HG03558 (cell line): ENCODE data around the gene IFNL2.
"Not testable (repeated sequence)": the region's sequence is repeated elsewhere in the genome, so short reads cannot be mapped to it uniquely, and the experiment has no call there.

ENCODE experiments used
- ATAC-seq: cut with Tn5 transposase; IDR thresholded peaks from one replicate; pipeline ENCODE4 v1.9.1; 2021; ENCODE audit warnings: moderate number of reproducible peaks; ENCODE audit not compliant: unreplicated experiment; ENCODE audit errors: extremely low read depth

Gene IFNL2

DNA sequence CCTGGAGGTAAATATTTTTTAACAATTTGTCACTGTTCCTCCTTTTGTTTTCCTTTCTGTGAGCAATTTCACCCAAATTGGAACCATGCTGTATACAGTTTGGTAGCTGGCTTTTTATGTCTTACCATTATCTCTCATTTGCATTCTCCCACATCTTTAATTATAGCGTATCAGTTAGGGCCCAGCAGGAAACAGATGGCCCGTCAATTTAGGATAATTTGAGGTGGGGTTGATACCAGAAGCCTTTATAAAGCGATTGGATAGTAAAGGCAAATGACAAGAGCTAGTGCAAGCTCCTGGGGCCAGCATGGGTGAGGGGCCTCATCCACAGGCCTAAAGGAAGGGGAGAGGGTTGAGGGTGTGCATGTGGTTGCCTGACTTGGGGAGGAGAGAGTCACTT lies 15.7 kb upstream of the IFNL2 start:
- no peak for ATAC-seq

DNA sequence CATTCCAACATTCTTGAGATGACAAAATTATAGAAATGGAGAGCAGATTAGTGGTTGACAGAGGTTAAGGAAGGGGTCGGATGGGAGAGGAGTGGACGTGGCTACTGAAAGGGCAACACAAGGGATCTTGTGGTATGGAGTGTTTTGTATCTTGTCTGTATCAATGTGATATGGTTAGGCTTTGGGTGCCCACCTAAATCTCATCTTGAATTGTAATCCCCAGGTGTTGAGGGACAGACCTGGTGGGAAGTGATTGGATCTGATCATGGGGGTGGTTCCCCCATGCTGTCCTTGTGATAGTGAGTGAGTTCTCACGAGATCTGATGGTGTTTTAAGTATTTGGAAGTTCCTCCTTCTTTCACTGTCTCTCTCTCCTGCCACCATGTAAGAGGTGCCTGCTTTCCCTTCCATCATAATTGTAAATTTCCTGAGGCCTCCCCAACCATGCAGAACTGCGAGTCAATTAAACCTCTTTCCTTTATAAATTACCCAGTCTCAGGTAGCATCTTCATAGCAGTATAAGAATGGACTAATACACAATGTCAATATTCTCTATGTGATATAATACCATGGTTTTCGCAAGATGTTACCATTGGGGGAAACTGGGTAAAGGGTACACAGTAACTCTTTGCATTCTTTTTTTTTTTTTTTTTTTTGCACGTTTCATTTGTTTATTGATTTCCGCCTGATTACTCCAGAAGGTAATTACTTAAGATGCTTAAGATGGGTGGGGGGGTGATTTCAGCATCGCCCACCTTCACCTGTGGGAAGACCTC lies 14.6 kb upstream of the IFNL2 start:
- ATAC-seq, result no peak

DNA sequence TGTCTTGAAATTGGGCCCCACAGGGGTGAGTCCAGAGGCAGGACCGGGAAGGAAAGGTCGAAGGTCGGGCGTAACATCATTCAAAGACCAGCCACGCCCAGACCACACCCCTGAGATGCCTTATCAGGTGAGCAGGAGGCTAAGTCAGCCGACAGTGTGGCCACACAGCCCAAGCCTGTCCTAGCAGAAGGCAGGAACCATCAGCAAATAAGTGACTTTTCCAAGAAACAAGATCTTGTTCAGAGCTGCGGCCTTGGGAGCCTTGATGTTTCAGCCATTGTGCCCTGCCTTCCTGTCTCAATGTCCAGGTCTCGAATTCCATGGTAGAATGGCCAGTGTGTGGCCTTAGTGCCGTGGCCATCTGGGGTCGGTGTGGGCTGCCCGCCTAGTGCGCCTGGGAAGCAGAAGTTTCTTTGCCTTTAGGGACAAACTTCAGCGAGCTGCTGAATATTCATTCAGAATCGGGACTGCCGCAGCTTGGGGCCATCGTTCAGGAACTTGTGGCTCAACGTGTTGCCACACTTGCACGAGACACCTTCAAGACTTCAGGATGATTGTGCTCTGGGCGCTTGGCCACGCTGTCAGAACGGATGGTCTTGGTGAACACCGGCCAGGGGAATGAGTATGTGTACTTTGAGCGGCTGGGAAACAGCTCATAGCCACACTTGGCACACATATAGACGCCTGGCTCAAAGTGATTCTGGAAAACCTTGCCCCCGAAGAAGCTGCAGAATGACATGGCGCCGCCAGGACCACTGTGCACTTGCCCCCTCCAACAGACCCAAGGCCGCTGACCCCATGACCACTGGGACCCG lies 13.5 kb upstream of the IFNL2 start:
- no peak for ATAC-seq

DNA sequence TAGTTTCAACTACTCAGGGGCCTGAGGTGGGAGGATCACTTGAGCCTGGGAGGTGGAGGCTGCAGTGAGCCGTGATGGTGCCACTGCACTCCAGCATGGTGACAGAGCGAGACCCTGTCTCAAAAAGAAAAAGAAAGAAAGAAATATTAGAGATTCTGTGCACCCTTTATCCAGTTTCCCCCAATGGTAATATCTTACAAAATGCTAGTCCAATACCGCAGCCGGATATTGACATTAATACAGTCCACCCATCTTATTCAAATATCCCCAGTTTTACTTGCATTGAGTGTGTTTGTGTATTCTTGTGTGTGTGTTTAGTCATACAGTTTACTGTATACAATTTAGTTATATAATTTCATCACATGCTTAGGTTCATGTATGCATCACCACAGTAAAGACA lies 11.0 kb upstream of the IFNL2 start:
- no peak for ATAC-seq

DNA sequence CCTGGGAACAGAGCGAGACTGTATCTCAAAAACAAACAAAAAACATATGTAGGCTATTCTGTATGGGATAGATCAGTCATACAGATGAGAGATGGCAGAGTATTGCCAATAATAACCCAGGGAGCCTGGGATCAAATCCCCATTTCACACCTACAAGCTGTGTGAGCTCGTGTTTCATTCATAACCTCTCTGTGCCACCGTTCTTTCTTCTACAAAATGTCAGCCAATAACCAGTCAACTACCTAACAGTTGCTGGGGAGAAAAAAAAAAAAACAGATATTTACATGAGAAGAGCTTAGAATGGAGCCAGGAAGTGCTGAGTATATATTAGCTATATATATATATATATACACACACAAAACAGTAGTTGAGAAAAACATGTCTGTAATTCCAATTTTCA lies 6.5 kb upstream of the IFNL2 start:
- no peak for ATAC-seq

DNA sequence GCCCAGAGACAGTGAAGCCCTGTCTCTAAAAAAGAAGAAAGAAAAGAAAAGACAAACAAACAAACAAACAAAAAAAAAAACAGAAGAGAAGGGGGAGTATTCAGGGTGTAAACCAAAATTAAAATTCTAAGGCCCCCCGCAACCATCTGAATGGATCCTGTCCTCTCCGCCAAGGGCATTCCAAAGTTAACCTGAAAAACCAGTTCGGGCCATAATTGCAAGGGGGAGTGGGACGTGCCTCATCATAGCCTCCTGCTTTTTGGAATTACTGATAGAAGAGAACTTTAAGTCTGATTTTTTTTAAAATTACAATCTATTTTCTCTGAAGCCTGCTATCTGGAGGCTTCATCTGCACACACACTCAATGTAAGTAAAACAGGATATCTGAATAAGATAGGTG lies 5.7 kb upstream of the IFNL2 start:
- ATAC-seq, result no peak

DNA sequence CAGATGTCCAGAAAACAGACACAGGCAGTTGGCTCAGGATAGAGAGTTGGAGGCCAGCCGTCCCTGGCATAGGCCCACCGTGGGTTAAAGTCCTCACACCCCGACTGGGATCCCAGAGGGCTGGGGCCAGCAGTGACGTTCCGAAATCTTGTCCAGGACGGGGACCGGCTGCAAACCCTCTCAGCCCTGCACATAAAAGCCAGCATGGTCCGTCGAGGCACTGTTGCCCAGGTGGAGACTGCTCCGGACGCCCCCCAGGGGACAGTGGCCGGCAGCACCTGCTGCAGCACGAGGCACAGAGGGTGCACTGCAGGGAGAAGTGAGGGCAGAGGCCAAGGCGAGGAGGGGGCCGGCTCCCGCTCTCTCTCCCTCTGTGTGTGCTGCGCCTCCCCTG lies 4.3 kb upstream of the IFNL2 start:
- ATAC-seq, result no peak

DNA sequence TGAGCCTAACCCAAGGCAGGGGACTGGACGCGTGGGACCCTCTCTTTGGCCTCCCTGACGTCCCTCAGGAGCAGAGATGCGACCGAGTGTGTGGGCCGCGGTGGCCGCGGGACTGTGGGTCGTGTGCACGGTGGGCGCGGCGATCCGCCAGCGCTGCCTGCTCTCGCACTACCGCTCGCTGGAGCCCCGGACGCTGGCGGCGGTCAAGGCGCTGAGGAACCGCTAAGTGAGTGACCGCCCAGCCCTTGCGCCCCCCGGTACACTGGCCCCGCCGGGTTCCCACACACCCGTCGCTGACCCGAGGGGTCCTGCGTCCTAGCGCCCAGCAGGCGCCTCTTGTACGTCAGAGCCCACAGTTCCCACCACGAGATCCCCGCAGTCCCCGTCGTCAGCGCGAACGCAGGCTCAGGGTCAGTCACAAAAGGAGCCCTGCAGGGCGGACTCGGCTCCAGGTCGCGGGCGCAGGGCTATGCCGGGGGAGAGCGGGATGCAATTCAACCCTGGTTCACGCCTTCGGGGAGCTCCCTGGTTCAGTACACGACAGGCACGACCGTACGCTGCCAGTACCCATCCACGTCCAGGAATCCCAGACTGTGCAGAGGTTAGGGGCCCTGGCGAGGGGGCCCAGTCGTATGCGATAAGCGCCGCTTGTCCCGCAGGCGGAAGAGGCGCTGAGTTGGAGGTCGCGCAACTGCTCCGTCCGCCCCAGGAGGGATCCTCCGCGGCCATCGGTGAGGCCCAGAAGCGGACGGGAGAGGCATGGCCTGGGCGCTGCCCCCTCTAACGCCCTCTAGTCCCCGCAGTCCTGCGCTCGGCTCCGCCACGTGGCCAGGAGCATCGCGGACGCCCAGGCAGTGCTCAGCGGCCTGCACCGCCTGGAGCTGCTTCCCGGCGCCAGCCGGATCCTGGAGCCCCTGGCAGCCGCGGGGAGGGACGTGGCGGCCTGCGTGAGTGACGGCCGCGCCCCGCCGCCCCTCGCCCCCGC lies 3.6 kb upstream of the IFNL2 start:
- ATAC-seq, result no peak

DNA sequence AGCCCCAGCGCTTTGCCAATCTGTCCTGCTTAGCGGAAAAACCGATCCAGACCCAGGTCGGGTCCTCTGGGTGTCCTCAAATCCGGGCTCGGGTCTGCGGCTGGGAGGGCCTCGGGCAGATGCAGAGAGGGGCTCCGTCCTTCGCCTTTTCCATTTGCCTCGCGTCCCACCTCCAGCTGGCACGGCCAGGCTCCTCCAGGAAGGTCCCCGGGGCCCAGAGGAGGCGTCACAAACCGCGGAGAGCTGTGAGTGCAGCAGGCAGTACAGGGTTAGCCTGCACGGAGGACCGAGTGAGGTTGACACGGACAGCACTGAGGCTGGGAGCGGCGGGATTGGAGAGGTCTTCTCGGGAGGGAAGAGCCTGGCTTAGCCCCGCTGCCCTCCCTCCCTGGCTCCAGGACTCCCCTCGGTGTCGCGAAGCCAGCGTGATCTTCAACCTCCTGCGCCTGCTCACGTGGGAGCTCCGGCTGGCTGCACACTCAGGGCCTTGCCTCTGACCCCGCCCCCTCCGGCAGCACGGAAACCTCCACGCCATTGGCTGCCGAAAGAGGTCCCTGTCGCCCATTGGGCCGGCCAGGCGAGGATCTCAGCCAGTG lies 2.8 kb upstream of the IFNL2 start:
- ATAC-seq, result no peak

DNA sequence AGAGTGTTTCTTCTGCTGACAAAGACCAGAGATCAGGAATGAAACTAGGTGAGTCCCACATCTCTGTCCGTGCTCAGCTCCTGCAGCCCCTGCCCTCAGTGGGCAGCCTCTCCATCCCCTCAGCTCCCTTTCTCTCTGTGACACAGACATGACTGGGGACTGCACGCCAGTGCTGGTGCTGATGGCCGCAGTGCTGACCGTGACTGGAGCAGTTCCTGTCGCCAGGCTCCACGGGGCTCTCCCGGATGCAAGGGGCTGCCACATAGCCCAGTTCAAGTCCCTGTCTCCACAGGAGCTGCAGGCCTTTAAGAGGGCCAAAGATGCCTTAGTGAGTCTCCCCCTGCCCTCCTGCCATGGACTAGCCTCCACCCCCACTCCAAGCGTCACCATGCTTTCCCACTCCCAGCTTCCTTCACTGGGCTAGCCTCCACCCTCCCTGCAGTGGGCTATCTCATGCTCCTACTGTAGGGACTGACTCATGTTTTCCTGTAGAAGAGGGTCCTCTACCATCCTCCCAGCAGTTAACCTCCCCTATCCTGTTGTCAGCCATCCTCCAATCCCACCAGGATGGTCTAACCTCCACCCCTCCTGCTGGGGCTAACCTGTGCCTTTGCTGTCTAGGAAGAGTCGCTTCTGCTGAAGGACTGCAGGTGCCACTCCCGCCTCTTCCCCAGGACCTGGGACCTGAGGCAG lies 481 bp downstream of the IFNL2 start:
- ATAC-seq, result not testable (repeated sequence)

DNA sequence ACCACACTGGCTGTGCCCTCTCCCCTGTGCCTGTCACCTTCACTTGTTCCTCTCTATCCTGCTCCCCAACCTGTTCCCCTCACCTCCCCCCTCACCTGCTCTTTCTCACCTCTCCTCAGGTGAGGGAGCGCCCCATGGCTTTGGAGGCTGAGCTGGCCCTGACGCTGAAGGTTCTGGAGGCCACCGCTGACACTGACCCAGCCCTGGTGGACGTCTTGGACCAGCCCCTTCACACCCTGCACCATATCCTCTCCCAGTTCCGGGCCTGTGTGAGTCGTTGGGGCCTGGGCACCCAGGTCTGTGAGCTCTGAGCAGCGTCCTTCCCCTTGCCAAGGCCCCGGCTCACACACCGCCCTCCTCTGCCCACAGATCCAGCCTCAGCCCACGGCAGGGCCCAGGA lies 1.2 kb downstream of the IFNL2 start:
- ATAC-seq, result not testable (repeated sequence)

DNA sequence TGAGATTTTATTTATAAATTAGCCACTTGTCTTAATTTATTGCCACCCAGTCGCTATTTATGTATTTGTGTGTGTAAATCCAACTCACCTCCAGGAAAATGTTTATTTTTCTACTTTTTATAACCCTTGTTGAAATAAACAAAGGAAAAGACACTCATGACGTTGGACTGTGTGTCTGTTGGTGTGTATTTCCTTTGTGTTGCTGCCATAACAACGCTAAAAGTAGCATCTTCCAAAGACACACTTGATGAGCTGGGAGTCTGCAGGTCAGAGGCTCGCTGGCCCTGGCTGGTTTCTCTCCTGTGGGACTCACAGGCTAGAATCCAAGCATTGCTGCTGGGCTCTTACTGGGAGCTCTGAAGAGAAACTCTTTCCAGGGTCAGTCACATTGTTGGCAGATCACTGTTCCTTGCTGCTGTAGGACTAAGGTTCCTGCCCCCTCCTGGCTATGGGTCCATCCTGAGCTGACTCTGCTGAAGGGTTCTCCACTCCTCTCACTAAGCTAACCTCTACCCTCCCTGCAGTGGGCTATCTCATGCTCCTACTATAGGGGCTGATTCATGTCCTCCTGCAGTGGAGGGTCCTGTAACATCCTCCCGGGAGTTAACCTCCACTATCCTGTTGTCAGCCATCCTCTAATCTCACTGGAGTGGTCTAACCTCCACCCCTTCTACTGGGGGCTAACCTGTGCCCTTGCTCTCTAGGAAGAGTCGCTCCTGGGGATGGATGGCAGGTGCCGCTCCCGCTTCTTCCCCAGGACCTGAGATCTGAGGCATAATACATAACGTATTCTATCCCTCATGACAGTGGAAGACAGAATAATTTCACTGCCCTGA lies 2.1 kb downstream of the IFNL2 start:
- no peak for ATAC-seq

DNA sequence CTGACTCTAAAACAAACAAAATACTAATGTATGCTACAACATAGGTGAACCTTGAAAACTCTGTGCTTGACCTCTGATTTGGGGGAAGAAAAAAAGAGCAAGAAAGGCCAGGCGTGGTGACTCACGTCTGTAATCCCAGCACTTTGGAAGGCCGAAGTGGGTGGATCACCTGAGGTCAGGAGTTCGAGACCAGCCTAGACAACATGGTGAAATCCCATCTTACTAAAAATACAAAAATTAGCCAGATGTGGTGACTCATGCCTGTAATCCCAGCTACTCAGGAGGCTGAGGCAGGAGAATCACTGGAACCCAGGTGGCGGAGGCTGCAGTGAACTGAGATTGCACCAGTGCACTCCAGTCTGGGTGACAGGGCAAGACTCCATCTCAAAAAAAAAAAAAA lies 5.7 kb downstream of the IFNL2 start:
- not testable (repeated sequence) for ATAC-seq

DNA sequence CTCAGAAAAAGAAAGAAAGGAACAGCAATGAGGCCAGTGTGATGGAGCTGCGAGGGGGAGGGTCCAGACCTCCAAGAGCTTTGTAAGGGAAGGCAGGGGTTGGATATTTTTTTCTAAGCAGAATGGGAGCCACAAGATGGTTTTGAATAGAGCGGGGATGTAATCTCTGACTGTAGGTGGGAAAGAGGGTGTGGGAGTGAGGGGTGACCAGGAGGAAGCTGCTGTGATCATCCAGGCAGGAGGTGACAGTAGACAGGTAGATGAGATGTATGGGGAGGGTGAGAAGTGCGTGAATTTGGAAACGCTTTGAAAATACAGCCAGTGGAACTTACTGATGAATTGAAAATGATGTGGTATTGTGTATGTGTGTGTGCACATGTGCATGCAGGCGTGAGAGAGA lies 7.4 kb downstream of the IFNL2 start:
- no peak for ATAC-seq

DNA sequence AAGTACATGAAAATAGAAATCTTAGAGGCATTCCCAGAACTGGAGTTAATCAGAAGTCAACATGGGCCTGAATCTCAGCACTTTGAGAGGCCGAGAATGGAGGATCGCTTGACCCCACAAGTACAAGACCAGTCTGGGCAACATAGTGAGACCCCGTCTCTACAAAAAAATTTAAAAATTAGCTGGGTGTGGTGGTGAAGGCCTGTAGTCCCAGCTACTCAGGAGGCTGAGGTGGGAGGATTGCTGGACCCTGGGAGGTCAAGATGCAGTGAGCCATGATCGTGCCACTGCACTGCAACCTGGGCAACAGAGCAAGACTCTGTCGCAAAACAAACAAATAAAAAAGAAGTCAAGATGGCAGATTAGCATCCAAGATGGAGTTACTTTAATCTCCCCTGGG lies 8.5 kb downstream of the IFNL2 start:
- no peak for ATAC-seq

DNA sequence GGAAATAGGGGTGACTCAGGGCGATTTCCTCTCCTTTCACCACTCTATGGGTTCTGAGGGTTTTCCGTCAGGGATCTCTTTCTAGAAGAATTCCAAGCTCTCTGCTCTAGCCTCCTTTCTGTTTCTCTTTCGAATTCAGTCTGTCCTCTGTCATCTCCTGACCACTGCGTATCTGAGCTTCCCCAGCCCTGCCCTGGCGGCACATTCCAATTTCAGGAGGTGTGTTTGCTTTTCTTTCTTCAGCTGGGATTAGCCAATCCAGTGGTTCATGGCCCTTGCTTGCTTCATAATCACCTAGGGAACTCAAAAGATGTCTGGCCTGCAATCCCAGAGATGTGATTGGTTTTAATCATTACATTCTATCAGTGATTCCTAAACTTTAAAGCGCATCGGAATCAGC lies 9.4 kb downstream of the IFNL2 start:
- ATAC-seq, result no peak

DNA sequence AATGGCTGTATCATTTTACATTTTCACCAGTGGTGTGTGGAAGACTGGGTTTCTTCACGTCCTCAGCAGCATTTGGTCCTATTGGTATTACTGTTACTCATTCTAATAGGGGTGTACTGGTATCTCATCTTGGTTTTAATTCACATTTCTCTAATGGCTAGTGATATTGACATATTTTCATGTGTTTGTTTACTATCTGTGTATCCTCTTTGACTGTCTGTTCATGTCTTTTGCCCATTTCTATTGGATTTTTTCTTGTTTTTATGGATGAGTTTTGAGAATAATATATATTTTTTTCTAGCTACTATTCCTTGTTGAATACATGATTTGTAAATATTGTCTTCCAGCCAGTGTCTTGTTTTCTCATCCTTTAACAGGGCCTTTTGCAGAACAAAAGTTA lies 13.8 kb downstream of the IFNL2 start:
- no peak for ATAC-seq

DNA sequence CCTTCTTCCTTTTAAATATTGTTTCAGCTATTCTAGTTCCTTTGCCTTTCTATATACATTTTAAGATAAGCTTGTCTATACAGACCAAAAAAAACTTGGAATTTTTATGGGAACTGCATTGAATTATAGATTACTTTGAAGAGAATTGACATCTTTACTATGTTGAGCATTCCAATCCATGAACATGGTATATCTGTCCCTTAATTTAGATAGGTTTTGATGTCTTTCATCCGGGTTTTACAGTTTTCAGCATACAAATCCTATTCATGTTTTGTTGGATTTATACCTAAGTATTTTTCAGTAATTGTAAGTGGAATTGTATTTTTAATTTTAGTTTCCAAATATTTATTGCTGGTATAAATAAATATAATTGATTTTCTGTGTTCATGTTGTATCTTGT lies 15.8 kb downstream of the IFNL2 start:
- no peak for ATAC-seq

DNA sequence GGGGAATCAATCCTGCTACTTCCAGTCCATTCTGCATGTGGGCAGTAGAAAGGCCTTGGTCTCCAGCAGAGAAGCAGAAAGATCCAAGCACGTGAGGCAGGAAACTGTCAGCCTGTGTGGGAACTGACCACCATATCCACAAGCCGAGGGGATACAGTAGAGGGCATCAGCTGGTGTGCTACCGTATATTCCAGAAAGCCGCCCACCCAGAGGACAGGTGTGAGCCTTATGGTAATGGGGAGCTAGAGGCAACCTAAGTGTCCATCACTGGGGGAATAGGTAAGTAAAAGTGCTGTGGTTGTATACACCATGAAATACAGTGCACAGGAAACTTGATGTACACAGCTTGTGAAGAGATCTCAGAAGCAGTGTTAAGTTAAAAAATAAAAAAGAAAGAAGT lies 25.2 kb downstream of the IFNL2 start:
- no peak for ATAC-seq
